ENCODE results near the gene RAMP1.

The RAMP1 gene

DNA sequence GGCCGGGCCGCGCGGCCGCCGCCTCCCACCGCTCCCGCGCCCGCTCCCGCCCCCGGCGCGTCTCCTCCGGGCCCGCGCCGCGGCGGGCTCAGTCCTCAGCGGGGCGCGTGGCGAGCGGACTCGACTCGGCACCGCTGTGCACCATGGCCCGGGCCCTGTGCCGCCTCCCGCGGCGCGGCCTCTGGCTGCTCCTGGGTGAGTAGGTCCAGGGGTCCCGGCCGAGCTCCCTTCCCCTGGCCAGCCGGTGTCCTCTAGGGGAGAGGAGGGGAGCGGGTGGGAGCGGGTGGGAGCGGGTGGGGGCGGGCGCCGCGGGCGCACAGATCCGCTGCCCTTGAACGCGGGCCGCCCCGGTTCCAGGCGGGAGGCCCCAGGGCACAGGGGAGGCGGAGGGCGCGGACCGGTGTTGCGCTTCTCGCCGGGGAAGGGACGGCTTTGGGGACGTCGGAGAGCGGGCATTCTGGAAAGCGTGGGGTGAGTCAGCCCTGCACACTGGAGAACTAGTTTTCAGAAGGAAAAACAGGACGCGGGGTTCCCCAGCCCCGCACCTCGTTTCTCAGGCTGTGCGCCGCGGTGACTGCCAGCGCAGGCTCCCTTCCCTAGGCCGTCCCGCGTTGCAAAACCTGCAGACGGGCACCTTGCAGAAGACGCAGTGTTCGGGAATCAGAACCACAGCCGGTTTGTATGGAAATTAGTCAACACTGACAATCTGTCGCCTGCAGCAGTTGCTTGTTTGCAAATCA is at the start of gene RAMP1:
RAMP1 (plus strand) TSS at position 91 of the 740 bp plus-strand sequence; CDS start at position 144, 53 bp downstream.
- TF ChIP-seq, protein P1, sequence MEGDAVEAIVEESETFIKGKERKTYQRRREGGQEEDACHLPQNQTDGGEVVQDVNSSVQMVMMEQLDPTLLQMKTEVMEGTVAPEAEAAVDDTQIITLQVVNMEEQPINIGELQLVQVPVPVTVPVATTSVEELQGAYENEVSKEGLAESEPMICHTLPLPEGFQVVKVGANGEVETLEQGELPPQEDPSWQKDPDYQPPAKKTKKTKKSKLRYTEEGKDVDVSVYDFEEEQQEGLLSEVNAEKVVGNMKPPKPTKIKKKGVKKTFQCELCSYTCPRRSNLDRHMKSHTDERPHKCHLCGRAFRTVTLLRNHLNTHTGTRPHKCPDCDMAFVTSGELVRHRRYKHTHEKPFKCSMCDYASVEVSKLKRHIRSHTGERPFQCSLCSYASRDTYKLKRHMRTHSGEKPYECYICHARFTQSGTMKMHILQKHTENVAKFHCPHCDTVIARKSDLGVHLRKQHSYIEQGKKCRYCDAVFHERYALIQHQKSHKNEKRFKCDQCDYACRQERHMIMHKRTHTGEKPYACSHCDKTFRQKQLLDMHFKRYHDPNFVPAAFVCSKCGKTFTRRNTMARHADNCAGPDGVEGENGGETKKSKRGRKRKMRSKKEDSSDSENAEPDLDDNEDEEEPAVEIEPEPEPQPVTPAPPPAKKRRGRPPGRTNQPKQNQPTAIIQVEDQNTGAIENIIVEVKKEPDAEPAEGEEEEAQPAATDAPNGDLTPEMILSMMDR (conservative IDR thresholded peaks at IDR 0.05): no peak
- peak within 1 kb of the TSS; percentile 98 for H3K27ac ChIP-seq

DNA sequence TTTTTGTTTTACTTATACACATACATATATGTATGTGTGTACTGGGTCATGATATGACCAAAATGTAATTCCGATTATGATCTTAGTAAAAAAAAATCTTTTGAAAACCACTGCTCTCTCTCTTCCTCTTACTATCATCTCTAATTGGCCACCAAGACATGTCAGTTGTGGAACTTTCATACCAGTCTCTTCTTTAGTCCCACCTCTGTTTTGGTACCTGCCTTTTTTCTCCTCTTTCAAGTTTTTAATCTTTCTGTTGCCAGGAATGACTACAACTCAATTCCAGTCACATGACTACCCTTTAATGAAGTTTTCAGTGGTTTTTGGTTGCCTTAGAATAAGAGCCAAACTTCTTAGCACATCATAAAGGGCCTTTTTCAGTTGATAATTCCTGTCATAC is 43.8 kb upstream of the RAMP1 start:
- TF ChIP-seq, protein P1 (conservative IDR thresholded peaks at IDR 0.05): no peak

DNA sequence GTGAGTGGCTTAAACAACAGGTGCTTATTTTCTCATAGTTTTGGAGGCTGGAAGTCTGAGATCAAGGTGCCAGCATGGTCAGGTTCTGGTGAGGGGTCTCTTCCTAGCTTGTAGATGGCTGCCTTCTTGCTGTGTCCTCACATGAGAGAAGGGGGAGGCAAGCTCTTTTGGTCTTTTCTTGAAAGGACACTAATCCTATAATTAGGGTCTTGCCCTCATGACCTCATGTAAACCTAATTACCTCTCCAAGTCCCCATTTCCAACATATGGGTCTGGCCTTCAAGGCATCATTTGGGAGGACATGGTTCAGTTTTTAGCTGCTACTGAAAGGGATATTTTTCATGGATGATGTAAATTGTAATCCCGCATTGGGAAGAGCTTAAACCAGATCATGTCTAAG is 42.9 kb upstream of the RAMP1 start:
- no peak overlapping the region for H3K27ac ChIP-seq
- TF ChIP-seq, protein P1 (conservative IDR thresholded peaks at IDR 0.05): no peak

More for the DNA sequence above, 43.8 kb upstream of the RAMP1 start:
- H3K27ac ChIP-seq: no peak overlapping the region

DNA sequence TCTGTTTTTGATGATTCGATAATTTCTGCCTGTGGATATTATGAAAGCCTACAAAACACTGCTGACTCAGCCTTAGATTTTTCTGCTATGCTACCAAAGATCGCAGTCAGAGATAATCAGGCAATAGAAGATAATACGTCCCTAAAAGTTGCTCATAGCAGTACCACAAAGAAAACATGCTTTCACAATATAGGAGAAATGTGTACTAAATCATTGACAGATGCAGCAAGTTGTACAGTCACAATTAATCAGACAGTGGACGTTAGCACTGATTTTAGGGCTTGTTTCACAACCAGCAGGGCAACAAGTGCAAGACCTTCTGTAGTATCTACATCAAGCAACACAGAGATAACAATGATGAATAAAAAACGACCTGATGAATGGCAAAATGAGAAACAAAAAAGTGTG is 41.4 kb upstream of the RAMP1 start:
- TF ChIP-seq, protein P1 (conservative IDR thresholded peaks at IDR 0.05): no peak
- no peak overlapping the region for H3K27ac ChIP-seq

DNA sequence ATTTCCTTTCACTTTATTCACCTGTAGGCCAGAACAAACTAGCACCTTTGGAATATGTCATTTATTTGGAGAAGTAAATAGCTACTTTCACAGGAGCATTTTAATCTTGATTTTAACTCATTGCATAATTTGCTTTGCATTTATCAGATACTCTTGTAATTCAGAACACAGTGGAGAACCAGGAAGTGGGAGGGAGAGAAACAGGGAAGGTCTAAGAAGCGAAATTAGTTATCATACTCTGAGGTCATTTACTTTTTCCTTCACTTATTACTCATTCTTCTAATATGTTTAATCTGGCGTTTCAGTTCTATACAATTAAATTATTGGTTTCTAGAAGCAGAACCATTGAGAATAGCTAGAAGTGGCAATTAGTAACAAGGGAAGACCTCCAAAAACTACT is 40.2 kb upstream of the RAMP1 start:
- no peak overlapping the region for H3K27ac ChIP-seq
- TF ChIP-seq, protein P1 (conservative IDR thresholded peaks at IDR 0.05): no peak

DNA sequence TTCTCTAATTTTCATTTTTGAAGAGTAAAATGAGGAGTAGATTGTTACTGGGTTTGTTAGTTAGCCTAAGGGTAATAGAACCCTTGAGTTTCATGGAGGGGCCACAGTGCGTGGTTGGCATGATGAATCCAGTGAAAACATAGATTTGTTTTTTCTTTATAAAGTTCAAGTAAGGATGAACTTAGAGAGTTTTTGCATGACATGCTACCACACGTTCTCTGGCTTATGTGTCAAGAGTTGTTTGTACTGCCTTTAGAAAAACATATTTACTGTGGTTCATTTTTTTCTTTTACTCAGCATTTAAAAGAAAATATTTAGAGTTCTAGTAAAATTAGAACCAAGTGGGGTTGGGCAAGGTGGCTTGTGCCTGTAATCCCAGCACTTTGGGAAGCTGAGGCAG is 39.0 kb upstream of the RAMP1 start:
- TF ChIP-seq, protein P1 (conservative IDR thresholded peaks at IDR 0.05): no peak
- H3K27ac ChIP-seq: no peak overlapping the region

DNA sequence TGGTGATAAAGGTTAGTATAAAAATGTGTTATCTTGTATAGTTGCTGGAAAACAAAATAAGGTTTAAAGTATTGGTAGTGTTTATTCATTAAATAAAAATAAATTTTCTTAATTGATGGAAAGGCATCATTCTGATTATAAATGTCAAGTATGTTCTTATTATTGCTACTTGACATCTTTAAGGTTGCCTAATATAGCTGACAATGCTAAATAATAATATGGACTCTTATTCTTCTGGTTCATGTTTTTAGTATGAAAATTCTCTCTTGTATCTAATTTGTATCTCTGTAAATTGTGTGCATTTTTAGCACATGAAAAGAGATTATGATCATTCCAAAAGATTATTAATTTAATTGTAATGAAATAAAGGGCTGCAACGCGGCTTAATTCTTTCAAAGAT is 35.9 kb upstream of the RAMP1 start:
- TF ChIP-seq, protein P1 (conservative IDR thresholded peaks at IDR 0.05): no peak
- H3K27ac ChIP-seq: no peak overlapping the region
